DND-41 (cell line): Measurements from ENCODE around the gene NDUFAF5.

Experiments
- EZH2 ChIP-seq: IDR thresholded peaks from 3 replicates; pipeline ENCODE4 v1.6.1; 2012; ENCODE audit warnings: borderline replicate concordance, low read depth, mild to moderate bottlenecking, moderate library complexity, low read length, inconsistent platforms; ENCODE audit not compliant: severe bottlenecking
- TF ChIP-seq, protein P1 (sequence below): IDR thresholded peaks from 2 replicates; pipeline ENCODE4 v1.5.1; 2012; ENCODE audit warnings: borderline replicate concordance, low read length, moderate library complexity, mild to moderate bottlenecking; ENCODE audit not compliant: poor library complexity, severe bottlenecking; ENCODE audit errors: extremely low read depth

DNA sequence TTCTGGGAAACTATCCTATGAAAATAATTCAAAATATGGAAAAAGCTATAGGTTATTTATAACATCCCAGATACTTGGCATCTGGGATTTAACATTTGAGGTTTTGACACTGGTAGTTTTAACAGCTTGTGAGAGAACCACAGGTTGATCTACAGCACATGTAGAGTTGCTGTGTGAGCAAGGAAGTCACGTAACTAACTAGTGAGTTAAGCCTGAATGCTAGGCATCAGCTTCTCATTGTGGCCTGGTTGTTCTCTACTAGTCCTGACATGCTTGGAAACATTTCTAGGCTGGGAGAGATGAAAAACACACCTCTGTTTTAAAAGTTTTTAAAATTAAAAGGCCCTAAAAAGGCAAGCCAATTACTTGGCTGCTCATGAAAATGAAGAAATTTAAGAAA is 28.3 kb upstream of the NDUFAF5 start:
- TF ChIP-seq, protein P1, sequence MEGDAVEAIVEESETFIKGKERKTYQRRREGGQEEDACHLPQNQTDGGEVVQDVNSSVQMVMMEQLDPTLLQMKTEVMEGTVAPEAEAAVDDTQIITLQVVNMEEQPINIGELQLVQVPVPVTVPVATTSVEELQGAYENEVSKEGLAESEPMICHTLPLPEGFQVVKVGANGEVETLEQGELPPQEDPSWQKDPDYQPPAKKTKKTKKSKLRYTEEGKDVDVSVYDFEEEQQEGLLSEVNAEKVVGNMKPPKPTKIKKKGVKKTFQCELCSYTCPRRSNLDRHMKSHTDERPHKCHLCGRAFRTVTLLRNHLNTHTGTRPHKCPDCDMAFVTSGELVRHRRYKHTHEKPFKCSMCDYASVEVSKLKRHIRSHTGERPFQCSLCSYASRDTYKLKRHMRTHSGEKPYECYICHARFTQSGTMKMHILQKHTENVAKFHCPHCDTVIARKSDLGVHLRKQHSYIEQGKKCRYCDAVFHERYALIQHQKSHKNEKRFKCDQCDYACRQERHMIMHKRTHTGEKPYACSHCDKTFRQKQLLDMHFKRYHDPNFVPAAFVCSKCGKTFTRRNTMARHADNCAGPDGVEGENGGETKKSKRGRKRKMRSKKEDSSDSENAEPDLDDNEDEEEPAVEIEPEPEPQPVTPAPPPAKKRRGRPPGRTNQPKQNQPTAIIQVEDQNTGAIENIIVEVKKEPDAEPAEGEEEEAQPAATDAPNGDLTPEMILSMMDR, result no peak
- no peak for TF ChIP-seq EZH2
